Neural progenitor cell (in vitro differentiated cells): ENCODE measurements around the gene PRRT2.
"Not testable (repeated sequence)": the region's sequence is repeated elsewhere in the genome, so short reads cannot be mapped to it uniquely, and the experiment has no call there.

Source experiments
- EZH2 ChIP-seq: fragments of 200-600 bp; sonication (generic); IDR thresholded peaks from 2 replicates; pipeline ENCODE4 v1.6.1; 2017; ENCODE audit warnings: antibody characterized with exemption, mild to moderate bottlenecking, moderate library complexity
- TF ChIP-seq, protein P1 (sequence below): fragments of 200-600 bp; sonication (generic); IDR thresholded peaks from 2 replicates; pipeline ENCODE4 v1.5.1; 2017; ENCODE audit warnings: antibody characterized with exemption, mild to moderate bottlenecking

- TF ChIP-seq, protein P1, sequence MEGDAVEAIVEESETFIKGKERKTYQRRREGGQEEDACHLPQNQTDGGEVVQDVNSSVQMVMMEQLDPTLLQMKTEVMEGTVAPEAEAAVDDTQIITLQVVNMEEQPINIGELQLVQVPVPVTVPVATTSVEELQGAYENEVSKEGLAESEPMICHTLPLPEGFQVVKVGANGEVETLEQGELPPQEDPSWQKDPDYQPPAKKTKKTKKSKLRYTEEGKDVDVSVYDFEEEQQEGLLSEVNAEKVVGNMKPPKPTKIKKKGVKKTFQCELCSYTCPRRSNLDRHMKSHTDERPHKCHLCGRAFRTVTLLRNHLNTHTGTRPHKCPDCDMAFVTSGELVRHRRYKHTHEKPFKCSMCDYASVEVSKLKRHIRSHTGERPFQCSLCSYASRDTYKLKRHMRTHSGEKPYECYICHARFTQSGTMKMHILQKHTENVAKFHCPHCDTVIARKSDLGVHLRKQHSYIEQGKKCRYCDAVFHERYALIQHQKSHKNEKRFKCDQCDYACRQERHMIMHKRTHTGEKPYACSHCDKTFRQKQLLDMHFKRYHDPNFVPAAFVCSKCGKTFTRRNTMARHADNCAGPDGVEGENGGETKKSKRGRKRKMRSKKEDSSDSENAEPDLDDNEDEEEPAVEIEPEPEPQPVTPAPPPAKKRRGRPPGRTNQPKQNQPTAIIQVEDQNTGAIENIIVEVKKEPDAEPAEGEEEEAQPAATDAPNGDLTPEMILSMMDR: not testable (repeated sequence)
- not testable (repeated sequence) for TF ChIP-seq EZH2
Observed at GRCh38 chr16:29793153-29793552, 18.8 kb upstream of the PRRT2 start.
